Tibial nerve (tissue), 4 donors: ENCODE measurements around the gene CDC20.

Experiments used
- EP300 ChIP-seq, 2 donors: sonication (generic); formaldehyde crosslinking; IDR thresholded peaks; one replicate each; pipeline ENCODE4 v1.6.1; 2017; ENCODE audit warnings: antibody characterized with exemption in 2 of 2, mild to moderate bottlenecking in 1 of 2
- TF ChIP-seq, protein P1 (sequence below), 5 experiments: fragments of 200-600 bp in 3 of 5; fragments of 450-650 bp in 2 of 5; sonication (generic) in 3 of 5; IDR thresholded peaks; one replicate each; pipeline ENCODE4 v1.5.1; 2016 to 2019; ENCODE audit warnings: antibody characterized with exemption in 5 of 5, mild to moderate bottlenecking in 3 of 5, moderate library complexity in 2 of 5

DNA sequence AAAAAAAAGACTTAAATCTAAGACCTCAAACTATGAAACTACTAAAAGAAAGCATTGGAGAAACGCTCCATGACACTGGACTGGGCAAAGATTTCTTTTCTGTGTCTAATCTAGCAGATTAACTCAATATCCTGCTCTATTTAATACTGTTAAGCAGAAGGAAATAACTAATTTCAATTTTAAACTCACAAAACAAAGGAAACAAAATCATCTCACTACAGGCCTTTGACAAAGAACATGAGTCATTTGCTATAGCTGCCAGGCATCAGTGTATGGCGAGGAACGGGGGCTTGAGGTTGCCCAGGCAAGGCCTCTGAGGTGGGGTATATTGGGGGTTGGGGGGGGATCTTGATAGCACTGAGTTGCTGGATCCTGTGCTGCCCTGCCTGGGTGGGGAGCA, 51.8 kb downstream of the CDC20 start:
- no peak for TF ChIP-seq EP300 (IDR thresholded peaks at IDR 0.05)
- TF ChIP-seq, protein P1, sequence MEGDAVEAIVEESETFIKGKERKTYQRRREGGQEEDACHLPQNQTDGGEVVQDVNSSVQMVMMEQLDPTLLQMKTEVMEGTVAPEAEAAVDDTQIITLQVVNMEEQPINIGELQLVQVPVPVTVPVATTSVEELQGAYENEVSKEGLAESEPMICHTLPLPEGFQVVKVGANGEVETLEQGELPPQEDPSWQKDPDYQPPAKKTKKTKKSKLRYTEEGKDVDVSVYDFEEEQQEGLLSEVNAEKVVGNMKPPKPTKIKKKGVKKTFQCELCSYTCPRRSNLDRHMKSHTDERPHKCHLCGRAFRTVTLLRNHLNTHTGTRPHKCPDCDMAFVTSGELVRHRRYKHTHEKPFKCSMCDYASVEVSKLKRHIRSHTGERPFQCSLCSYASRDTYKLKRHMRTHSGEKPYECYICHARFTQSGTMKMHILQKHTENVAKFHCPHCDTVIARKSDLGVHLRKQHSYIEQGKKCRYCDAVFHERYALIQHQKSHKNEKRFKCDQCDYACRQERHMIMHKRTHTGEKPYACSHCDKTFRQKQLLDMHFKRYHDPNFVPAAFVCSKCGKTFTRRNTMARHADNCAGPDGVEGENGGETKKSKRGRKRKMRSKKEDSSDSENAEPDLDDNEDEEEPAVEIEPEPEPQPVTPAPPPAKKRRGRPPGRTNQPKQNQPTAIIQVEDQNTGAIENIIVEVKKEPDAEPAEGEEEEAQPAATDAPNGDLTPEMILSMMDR (IDR thresholded peaks at IDR 0.05), result no peak
